ENCODE results near the gene IDNK.
A peak's percentile ranks its signal among the peaks of the same experiment; 100 is the strongest.

Gene IDNK

GRCh38 chr9:83620841-83621636, 1.9 kb upstream of the IDNK start:
- POLR2A ChIA-PET: interaction anchor here (1.1 to 1.5 kb wide), 2 partner anchors 54 to 300 kb away, joined by 3 to 4 read pairs; partner anchors contain the start of gene KIF27
- TF ChIP-seq CTCF (IDR thresholded peaks at IDR 0.05; ENCODE audit: insufficient read depth, low read length, missing control alignments): peak; percentile 64
- DNase-seq (ENCODE audit: low read depth, low spot score): no peak
- CTCF ChIA-PET: interaction anchor here (0.7 to 3.5 kb wide), 31 partner anchors 10 to 640 kb away, joined by 3 to 36 read pairs (median 5); partner anchors contain the start of genes FRMD3, KIF27 and UBQLN1
- H3K4me3 ChIP-seq (ENCODE audit: low read depth, low read length): no peak overlapping the region

GRCh38 chr9:83622433-83622938, 457 bp upstream of the IDNK start:
- no peak for TF ChIP-seq CTCF (IDR thresholded peaks at IDR 0.05; ENCODE audit: insufficient read depth, low read length, missing control alignments)
- ChIA-PET POLR2A (no interaction called here), CTCF (interaction anchor here (0.9 to 3.1 kb wide), 5 partner anchors 30 to 288 kb away, joined by 3 to 20 read pairs (median 4); partner anchors contain the start of gene UBQLN1)
- H3K4me3 ChIP-seq (ENCODE audit: low read depth, low read length): peak overlapping the region; percentile 65
- DNase-seq (ENCODE audit: low read depth, low spot score): no peak

- no peak for DNase-seq (ENCODE audit: low read depth, low spot score)
- peak overlapping the region; percentile 65 for H3K4me3 ChIP-seq (ENCODE audit: low read depth, low read length)
- ChIA-PET CTCF (interaction anchor here (1.0 to 3.1 kb wide), 10 partner anchors 12 to 297 kb away, joined by 3 to 13 read pairs (median 4); no protein-coding TSS in a partner anchor), POLR2A (no interaction called here)
- no peak for TF ChIP-seq CTCF (IDR thresholded peaks at IDR 0.05; ENCODE audit: insufficient read depth, low read length, missing control alignments)
Observed at GRCh38 chr9:83623679-83624076, 735 bp downstream of the IDNK start.

GRCh38 chr9:83625178-83625577, 2.2 kb downstream of the IDNK start:
- ChIA-PET CTCF (interaction anchor here (1.7 to 3.1 kb wide), 2 partner anchors 24 to 291 kb away, joined by 7 to 13 read pairs; no protein-coding TSS in a partner anchor), POLR2A (no interaction called here)
- no peak for TF ChIP-seq CTCF (IDR thresholded peaks at IDR 0.05; ENCODE audit: insufficient read depth, low read length, missing control alignments)
- DNase-seq (ENCODE audit: low read depth, low spot score): no peak
- H3K4me3 ChIP-seq (ENCODE audit: low read depth, low read length): no peak overlapping the region

GRCh38 chr9:83628540-83628939, 5.6 kb downstream of the IDNK start:
- no peak for TF ChIP-seq CTCF (IDR thresholded peaks at IDR 0.05; ENCODE audit: insufficient read depth, low read length, missing control alignments)
- DNase-seq (ENCODE audit: low read depth, low spot score): no peak
- H3K4me3 ChIP-seq (ENCODE audit: low read depth, low read length): no peak overlapping the region
- CTCF ChIA-PET: interaction anchor here (0.9 to 4.6 kb wide), 4 partner anchors 8 to 292 kb away, joined by 3 to 25 read pairs (median 5); no protein-coding TSS in a partner anchor
- POLR2A ChIA-PET: no interaction called here
